Chondrocyte (in vitro differentiated cells): ENCODE data around the gene ATXN3L. TPM values are rescaled to one million over a fixed set of nuclear protein-coding genes. Genes with fewer than 3 reads are reported as not detected.

ENCODE experiments used
- DNase-seq: peaks from one replicate; pipeline ENCODE4 v3.0.0; 2021; ENCODE audit warnings: mixed read lengths, low spot score
- H3K27ac Mint-ChIP-seq: one replicate; pipeline ENCODE4 v1.8.0; 2021; ENCODE audit warnings: mild to moderate bottlenecking, moderate library complexity, mixed read lengths; ENCODE audit not compliant: unreplicated experiment
- H3K27me3 Mint-ChIP-seq: 2 replicates; pipeline ENCODE4 v1.8.0; 2021; ENCODE audit warnings: low read depth, mixed read lengths
- H3K36me3 Mint-ChIP-seq: 2 replicates; pipeline ENCODE4 v1.8.0; 2021; ENCODE audit warnings: low read depth, mixed read lengths
- H3K4me1 Mint-ChIP-seq: 2 replicates; pipeline ENCODE4 v1.8.0; 2021; ENCODE audit warnings: low read depth, mild to moderate bottlenecking, mixed read lengths
- H3K4me3 Mint-ChIP-seq: one replicate; pipeline ENCODE4 v1.8.0; 2021; ENCODE audit warnings: mild to moderate bottlenecking, moderate library complexity, mixed read lengths; ENCODE audit not compliant: unreplicated experiment
- H3K9me3 Mint-ChIP-seq: 2 replicates; pipeline ENCODE4 v1.8.0; 2021; ENCODE audit warnings: low read depth, mixed read lengths
- total RNA-seq: library from RNA; stranded (reverse); gene quantifications from 3 replicates; pipeline ENCODE4 v1.2.1, GENCODE V29; 2021
- TF ChIP-seq, protein P1 (sequence below): fragments of 200-600 bp; sonication (generic); IDR thresholded peaks from 2 replicates; pipeline ENCODE4 v1.5.0; 2021; ENCODE audit warnings: antibody characterized with exemption, mild to moderate bottlenecking, moderate library complexity

Gene ATXN3L
- total RNA-seq, 1 donor from 2014 or later, result not detected

DNA sequence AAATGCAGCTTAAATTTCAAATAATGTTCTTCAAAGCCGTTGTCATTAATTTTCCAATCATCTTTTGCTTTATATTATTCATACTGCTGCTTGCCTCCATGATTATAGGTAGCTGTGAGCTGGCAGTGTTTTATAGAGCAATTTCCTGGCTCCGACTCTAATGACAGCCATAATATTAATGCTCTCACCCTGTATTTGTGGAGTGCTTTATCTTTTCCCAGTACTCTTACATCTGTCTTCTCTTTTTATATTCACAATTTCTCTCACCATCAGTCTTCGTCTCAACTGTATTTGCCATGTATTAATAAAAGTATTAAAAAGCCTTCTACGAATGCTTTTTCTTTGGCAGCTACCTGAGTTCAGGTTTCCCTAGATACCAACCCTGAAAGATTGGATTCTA lies 21.0 kb downstream of the ATXN3L start:
- H3K27ac Mint-ChIP-seq, result no peak overlapping the region
- peaks cover 32% of the 10 kb centered on the region for H3K4me1 Mint-ChIP-seq
- TF ChIP-seq, protein P1, sequence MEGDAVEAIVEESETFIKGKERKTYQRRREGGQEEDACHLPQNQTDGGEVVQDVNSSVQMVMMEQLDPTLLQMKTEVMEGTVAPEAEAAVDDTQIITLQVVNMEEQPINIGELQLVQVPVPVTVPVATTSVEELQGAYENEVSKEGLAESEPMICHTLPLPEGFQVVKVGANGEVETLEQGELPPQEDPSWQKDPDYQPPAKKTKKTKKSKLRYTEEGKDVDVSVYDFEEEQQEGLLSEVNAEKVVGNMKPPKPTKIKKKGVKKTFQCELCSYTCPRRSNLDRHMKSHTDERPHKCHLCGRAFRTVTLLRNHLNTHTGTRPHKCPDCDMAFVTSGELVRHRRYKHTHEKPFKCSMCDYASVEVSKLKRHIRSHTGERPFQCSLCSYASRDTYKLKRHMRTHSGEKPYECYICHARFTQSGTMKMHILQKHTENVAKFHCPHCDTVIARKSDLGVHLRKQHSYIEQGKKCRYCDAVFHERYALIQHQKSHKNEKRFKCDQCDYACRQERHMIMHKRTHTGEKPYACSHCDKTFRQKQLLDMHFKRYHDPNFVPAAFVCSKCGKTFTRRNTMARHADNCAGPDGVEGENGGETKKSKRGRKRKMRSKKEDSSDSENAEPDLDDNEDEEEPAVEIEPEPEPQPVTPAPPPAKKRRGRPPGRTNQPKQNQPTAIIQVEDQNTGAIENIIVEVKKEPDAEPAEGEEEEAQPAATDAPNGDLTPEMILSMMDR, result no peak
- H3K9me3 Mint-ChIP-seq, result peaks cover 4% of the 10 kb centered on the region
- H3K36me3 Mint-ChIP-seq, result no peaks in the 10 kb centered on the region
- no peak overlapping the region for H3K4me3 Mint-ChIP-seq
- no peak for DNase-seq
- H3K27me3 Mint-ChIP-seq, result no peaks in the 10 kb centered on the region

DNA sequence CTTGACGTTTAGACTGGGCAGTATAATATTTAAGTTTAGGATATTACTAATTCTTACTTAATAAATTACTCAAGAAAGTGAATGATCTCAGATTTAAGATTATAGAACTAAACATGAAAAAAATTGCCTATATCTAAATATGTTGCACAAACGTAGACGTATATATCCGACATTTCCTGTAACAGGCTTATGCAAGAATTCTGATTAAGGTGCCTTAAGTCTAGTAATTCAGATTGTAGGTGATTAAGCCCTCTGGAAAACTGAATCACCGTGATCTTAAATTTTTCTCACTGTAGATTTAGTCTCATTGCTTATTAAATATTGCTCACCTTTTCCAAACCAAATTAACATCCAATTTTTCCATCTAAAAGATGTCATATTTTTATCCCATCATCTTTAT lies 24.0 kb downstream of the ATXN3L start:
- Mint-ChIP-seq H3K27ac (no peak overlapping the region), H3K4me1 (peaks cover 20% of the 10 kb centered on the region), H3K4me3 (no peak overlapping the region), H3K9me3 (no peaks in the 10 kb centered on the region), H3K36me3 (no peaks in the 10 kb centered on the region), H3K27me3 (no peaks in the 10 kb centered on the region)
- no peak for DNase-seq
- TF ChIP-seq, protein P1, result no peak

DNA sequence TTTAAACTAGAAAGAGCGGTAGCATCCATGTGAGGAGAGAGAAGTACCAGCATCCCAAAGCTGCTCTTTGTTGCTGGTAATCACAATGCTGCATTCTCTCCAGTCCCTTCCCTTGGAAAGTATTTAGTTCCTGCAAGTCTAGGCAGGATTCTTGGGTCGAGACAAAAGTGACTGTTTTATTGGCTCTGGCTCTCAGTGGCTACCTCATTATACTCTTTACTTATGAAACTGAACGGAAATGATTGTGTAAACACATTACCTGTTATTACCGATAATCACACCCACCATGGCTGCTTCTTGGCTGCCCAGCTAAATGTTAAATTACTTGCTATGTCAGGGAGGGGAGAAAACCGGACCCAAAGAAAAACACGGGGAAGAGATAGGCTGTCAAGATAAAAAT lies 26.2 kb downstream of the ATXN3L start:
- no peak overlapping the region for H3K27ac Mint-ChIP-seq
- H3K9me3 Mint-ChIP-seq, result peaks cover 1% of the 10 kb centered on the region
- H3K4me1 Mint-ChIP-seq, result peaks cover 2% of the 10 kb centered on the region
- no peak overlapping the region for H3K4me3 Mint-ChIP-seq
- DNase-seq, result no peak
- no peaks in the 10 kb centered on the region for H3K27me3 Mint-ChIP-seq
- H3K36me3 Mint-ChIP-seq, result no peaks in the 10 kb centered on the region
- TF ChIP-seq, protein P1, result no peak

DNA sequence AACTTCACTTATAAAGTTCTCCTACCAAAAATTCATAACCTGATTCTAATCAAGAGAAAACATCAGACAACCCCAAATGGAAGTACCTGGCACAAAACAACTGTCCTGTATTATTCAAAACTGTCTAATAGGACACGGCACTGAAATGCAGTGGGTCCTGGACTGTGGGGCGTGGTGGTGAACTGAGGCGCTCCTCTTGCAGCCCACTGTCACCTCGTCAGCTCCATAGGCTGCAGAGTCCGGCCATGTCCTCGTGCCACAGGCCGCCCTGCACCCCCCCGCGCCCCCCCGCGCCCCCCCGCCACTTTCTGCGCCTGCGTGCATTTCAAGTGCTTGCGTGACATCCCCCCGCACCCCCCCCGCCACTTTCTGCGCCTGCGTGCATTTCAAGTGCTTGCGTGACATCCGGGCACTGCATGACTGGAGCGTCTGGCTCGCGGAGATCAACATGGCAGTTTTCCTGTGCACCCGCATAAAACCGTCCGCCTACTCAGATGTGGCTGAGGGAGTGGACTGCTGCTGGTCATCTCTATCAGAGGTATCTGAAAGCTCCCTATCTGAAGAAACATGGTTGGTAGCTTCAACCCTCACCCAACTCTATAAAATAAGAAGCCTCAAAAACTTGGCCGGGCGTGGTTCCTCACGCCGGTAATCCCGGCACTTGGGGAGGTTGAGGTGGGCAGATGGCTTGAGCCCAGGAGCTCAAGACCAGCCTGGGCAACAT lies 28.8 kb downstream of the ATXN3L start:
- TF ChIP-seq, protein P1, result no peak
- H3K36me3 Mint-ChIP-seq, result no peaks in the 10 kb centered on the region
- no peaks in the 10 kb centered on the region for H3K27me3 Mint-ChIP-seq
- H3K27ac Mint-ChIP-seq, result no peak overlapping the region
- no peak for DNase-seq
- H3K4me1 Mint-ChIP-seq, result peaks cover 28% of the 10 kb centered on the region
- peaks cover 2% of the 10 kb centered on the region for H3K9me3 Mint-ChIP-seq
- H3K4me3 Mint-ChIP-seq, result no peak overlapping the region

DNA sequence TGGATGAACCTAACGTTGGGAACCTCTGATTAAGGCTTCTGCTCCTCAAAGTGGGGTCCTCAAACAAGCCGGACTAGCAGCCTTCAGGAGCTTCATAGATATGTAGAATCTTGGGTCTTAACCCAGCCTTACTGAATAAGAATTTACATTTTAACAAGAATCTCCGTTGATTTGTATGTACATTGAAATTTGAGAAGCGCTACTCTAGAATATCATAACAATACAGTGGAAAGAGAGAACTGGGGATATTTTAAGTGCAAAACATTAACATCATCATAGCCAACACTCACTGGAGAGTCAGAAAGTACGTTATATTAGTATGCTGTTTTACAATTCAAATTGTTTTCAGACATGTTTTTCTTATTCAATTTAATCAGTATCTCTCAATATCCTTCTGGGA lies 31.2 kb downstream of the ATXN3L start:
- H3K36me3 Mint-ChIP-seq, result no peaks in the 10 kb centered on the region
- peaks cover 45% of the 10 kb centered on the region for H3K4me1 Mint-ChIP-seq
- H3K9me3 Mint-ChIP-seq, result peaks cover 7% of the 10 kb centered on the region
- H3K27me3 Mint-ChIP-seq, result no peaks in the 10 kb centered on the region
- no peak overlapping the region for H3K4me3 Mint-ChIP-seq
- no peak for DNase-seq
- H3K27ac Mint-ChIP-seq, result peak overlapping the region; percentile 43
- TF ChIP-seq, protein P1, result no peak
